ENCODE measurements around the gene TMEM255A. TPM values are rescaled to one million over a fixed set of nuclear protein-coding genes. Genes with fewer than 3 reads are reported as not detected.

Gene TMEM255A
- polyA plus RNA-seq, 1 donor from 2014 or later: 7.5 TPM

DNA sequence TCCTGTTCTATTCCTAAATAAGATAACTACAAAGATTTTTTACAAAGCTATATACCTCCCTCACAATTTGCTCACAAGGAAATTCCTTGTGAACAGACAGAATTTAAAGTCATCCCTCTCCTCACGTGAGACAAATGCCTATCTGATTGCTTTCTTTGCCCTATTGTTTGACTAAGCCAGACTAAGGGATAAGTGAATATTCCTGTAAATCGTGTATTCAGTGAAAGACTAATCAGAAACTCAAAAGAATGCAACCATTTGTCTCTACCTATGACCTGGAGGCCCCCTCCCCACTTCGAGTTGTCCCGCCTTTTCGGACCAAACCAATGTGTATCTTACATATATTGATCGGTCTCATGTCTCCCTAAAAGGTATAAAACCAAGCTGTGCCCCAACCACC is 76.0 kb downstream of the TMEM255A start:
- Histone ChIP-seq H3K9me2 (ENCODE audit: insufficient read depth, low read length) (no peaks in the 10 kb centered on the region), H2AFZ (ENCODE audit: low read depth, low read length) (no peak overlapping the region), H3K9me3 (ENCODE audit: low read length) (no peaks in the 10 kb centered on the region), H3F3A (ENCODE audit: insufficient read depth, low read length, poor library complexity, severe bottlenecking) (no peaks in the 10 kb centered on the region), H3K4me2 (ENCODE audit: low read length) (no peak overlapping the region), H3K9ac (ENCODE audit: low read length) (no peak overlapping the region), H3K27me3 (ENCODE audit: insufficient read depth, low read depth, low read length) (no peaks in the 10 kb centered on the region), H3K36me3 (ENCODE audit: insufficient read depth, low read length) (no peaks in the 10 kb centered on the region), H4K20me1 (ENCODE audit: insufficient read depth) (no peaks in the 10 kb centered on the region), H3K27ac (ENCODE audit: low read length) (no peak overlapping the region), H3K4me3 (ENCODE audit: low read length) (no peak overlapping the region), H3K79me2 (replicated peaks; ENCODE audit: insufficient read depth, low read length) (no peaks in the 10 kb centered on the region)
- TF ChIP-seq MXI1 (conservative IDR thresholded peaks at IDR 0.05; ENCODE audit: poor library complexity, severe bottlenecking) (no peak), TAF1 (IDR thresholded peaks at IDR 0.05; ENCODE audit: low read depth) (no peak), SMC3 (conservative IDR thresholded peaks at IDR 0.05; ENCODE audit: poor library complexity) (no peak), POLR2AphosphoS5 (IDR thresholded peaks at IDR 0.05) (no peak), RAD21 (conservative IDR thresholded peaks at IDR 0.05) (no peak), EP300 (conservative IDR thresholded peaks at IDR 0.05; ENCODE audit: poor library complexity, severe bottlenecking) (no peak), EZH2 (IDR thresholded peaks at IDR 0.05; ENCODE audit: borderline replicate concordance, insufficient read depth, low read length, poor library complexity, severe bottlenecking) (no peak)
- TF ChIP-seq, protein P1, sequence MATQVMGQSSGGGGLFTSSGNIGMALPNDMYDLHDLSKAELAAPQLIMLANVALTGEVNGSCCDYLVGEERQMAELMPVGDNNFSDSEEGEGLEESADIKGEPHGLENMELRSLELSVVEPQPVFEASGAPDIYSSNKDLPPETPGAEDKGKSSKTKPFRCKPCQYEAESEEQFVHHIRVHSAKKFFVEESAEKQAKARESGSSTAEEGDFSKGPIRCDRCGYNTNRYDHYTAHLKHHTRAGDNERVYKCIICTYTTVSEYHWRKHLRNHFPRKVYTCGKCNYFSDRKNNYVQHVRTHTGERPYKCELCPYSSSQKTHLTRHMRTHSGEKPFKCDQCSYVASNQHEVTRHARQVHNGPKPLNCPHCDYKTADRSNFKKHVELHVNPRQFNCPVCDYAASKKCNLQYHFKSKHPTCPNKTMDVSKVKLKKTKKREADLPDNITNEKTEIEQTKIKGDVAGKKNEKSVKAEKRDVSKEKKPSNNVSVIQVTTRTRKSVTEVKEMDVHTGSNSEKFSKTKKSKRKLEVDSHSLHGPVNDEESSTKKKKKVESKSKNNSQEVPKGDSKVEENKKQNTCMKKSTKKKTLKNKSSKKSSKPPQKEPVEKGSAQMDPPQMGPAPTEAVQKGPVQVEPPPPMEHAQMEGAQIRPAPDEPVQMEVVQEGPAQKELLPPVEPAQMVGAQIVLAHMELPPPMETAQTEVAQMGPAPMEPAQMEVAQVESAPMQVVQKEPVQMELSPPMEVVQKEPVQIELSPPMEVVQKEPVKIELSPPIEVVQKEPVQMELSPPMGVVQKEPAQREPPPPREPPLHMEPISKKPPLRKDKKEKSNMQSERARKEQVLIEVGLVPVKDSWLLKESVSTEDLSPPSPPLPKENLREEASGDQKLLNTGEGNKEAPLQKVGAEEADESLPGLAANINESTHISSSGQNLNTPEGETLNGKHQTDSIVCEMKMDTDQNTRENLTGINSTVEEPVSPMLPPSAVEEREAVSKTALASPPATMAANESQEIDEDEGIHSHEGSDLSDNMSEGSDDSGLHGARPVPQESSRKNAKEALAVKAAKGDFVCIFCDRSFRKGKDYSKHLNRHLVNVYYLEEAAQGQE (IDR thresholded peaks at IDR 0.05; ENCODE audit: borderline replicate concordance): no peak
- TF ChIP-seq, protein P2, sequence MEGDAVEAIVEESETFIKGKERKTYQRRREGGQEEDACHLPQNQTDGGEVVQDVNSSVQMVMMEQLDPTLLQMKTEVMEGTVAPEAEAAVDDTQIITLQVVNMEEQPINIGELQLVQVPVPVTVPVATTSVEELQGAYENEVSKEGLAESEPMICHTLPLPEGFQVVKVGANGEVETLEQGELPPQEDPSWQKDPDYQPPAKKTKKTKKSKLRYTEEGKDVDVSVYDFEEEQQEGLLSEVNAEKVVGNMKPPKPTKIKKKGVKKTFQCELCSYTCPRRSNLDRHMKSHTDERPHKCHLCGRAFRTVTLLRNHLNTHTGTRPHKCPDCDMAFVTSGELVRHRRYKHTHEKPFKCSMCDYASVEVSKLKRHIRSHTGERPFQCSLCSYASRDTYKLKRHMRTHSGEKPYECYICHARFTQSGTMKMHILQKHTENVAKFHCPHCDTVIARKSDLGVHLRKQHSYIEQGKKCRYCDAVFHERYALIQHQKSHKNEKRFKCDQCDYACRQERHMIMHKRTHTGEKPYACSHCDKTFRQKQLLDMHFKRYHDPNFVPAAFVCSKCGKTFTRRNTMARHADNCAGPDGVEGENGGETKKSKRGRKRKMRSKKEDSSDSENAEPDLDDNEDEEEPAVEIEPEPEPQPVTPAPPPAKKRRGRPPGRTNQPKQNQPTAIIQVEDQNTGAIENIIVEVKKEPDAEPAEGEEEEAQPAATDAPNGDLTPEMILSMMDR (IDR thresholded peaks at IDR 0.05; ENCODE audit: poor library complexity, severe bottlenecking): no peak

- Histone ChIP-seq H3K27ac (ENCODE audit: low read length) (no peak overlapping the region), H3K79me2 (replicated peaks; ENCODE audit: insufficient read depth, low read length) (no peaks in the 10 kb centered on the region), H3K4me3 (ENCODE audit: low read length) (no peak overlapping the region), H3K27me3 (ENCODE audit: insufficient read depth, low read depth, low read length) (no peaks in the 10 kb centered on the region), H4K20me1 (ENCODE audit: insufficient read depth) (no peaks in the 10 kb centered on the region), H2AFZ (ENCODE audit: low read depth, low read length) (no peak overlapping the region), H3F3A (ENCODE audit: insufficient read depth, low read length, poor library complexity, severe bottlenecking) (no peaks in the 10 kb centered on the region), H3K9me3 (ENCODE audit: low read length) (no peaks in the 10 kb centered on the region), H3K9me2 (ENCODE audit: insufficient read depth, low read length) (no peaks in the 10 kb centered on the region), H3K9ac (ENCODE audit: low read length) (no peak overlapping the region), H3K4me2 (ENCODE audit: low read length) (no peak overlapping the region), H3K36me3 (ENCODE audit: insufficient read depth, low read length) (no peaks in the 10 kb centered on the region)
- TF ChIP-seq EP300 (conservative IDR thresholded peaks at IDR 0.05; ENCODE audit: poor library complexity, severe bottlenecking) (no peak), TAF1 (IDR thresholded peaks at IDR 0.05; ENCODE audit: low read depth) (no peak), EZH2 (IDR thresholded peaks at IDR 0.05; ENCODE audit: borderline replicate concordance, insufficient read depth, low read length, poor library complexity, severe bottlenecking) (no peak)
- TF ChIP-seq, protein P1 (IDR thresholded peaks at IDR 0.05; ENCODE audit: borderline replicate concordance): no peak
- TF ChIP-seq, protein P2 (IDR thresholded peaks at IDR 0.05; ENCODE audit: poor library complexity, severe bottlenecking): no peak
Measured at GRCh38 chrX:120228187-120228908, 82.9 kb downstream of the TMEM255A start.
